C4-2B (cell line): Measurements from ENCODE around the gene SLC25A29.

ENCODE experiments used
- ZFX ChIP-seq: fragments of 450-650 bp; IDR thresholded peaks from 2 replicates; pipeline ENCODE4 v1.6.1; 2017
- TF ChIP-seq, protein P1 (sequence below): fragments of 450-650 bp; conservative IDR thresholded peaks from 2 replicates; pipeline ENCODE4 v1.5.1; 2017; ENCODE audit warnings: mild to moderate bottlenecking

DNA sequence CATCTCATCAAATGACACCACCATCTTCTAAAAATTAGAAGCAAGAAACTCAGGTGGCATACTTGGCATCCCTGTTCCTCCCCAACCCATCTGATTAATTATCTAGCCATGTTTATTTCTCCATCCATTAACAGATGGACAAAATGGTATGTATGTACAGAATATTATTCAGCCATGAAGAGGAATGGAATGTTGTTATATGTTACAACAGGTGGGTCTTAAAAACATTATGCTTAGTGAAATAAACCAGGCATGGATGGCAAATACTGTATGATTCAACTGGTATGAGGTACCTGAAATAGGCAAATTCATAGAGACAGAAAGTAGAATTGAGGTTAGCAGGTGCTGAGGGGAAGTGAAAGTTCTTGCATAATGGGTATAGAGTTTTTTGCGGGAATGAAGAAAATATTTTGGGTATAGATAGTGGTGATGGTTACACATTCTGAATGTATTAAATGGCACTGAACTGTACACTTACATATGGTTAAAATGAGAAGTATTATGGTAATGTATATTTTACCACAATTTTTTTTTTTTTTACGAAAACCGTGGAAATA lies 49.8 kb downstream of the SLC25A29 start:
- TF ChIP-seq, protein P1, sequence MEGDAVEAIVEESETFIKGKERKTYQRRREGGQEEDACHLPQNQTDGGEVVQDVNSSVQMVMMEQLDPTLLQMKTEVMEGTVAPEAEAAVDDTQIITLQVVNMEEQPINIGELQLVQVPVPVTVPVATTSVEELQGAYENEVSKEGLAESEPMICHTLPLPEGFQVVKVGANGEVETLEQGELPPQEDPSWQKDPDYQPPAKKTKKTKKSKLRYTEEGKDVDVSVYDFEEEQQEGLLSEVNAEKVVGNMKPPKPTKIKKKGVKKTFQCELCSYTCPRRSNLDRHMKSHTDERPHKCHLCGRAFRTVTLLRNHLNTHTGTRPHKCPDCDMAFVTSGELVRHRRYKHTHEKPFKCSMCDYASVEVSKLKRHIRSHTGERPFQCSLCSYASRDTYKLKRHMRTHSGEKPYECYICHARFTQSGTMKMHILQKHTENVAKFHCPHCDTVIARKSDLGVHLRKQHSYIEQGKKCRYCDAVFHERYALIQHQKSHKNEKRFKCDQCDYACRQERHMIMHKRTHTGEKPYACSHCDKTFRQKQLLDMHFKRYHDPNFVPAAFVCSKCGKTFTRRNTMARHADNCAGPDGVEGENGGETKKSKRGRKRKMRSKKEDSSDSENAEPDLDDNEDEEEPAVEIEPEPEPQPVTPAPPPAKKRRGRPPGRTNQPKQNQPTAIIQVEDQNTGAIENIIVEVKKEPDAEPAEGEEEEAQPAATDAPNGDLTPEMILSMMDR: no peak
- TF ChIP-seq ZFX: no peak
